HepG2 (cell line): Measurements from ENCODE around the gene PCSK6. TPM values are rescaled to one million over a fixed set of nuclear protein-coding genes. Genes with fewer than 3 reads are reported as not detected.

Experiments used
- CREM ChIP-seq, 2 experiments: sonication (generic) in 1 of 2; formaldehyde crosslinking in 1 of 2; IDR thresholded peaks; 2 replicates each; pipeline versions ENCODE4 v1.4.0 to v1.6.1; 2016 to 2020; ENCODE audit warnings: antibody characterized with exemption in 1 of 2, mild to moderate bottlenecking in 1 of 2, missing genetic modification reagents in 1 of 2
- HNRNPH1 ChIP-seq: fragments of 200-400 bp; formaldehyde crosslinking; optimal IDR thresholded peaks from 2 replicates; pipeline ENCODE3; 2017; ENCODE audit warnings: mild to moderate bottlenecking, low read depth, low read length
- MAZ ChIP-seq, 2 experiments: sonication (generic) in 1 of 2; formaldehyde crosslinking in 1 of 2; IDR thresholded peaks; 2 replicates each; pipeline versions ENCODE4 v1.5.0 to v1.6.1; 2012 to 2020; ENCODE audit warnings: low read depth in 2 of 2, mild to moderate bottlenecking in 2 of 2, borderline replicate concordance in 1 of 2, improper control_type of control experiment in 1 of 2, low read length in 1 of 2, missing genetic modification reagents in 1 of 2, moderate library complexity in 1 of 2
- NCOA2 ChIP-seq: sonication (generic); formaldehyde crosslinking; IDR thresholded peaks from 2 replicates; pipeline ENCODE4 v1.8.0; 2022; ENCODE audit warnings: inconsistent platforms
- NFIC ChIP-seq: IDR thresholded peaks from 2 replicates; pipeline ENCODE4 v1.6.1; 2012; ENCODE audit warnings: mild to moderate bottlenecking, low read length, inconsistent platforms
- NFYC ChIP-seq: IDR thresholded peaks from 2 replicates; pipeline ENCODE4 v1.6.1; 2016; ENCODE audit warnings: missing genetic modification reagents, missing compliant biosample characterization
- NR2F2 ChIP-seq: IDR thresholded peaks from 2 replicates; pipeline ENCODE4 v1.6.1; 2012; ENCODE audit warnings: low read depth, inconsistent platforms, borderline replicate concordance
- PHF21A ChIP-seq: sonication (generic); formaldehyde crosslinking; IDR thresholded peaks from 2 replicates; pipeline ENCODE4 v1.5.0; 2020; ENCODE audit warnings: mild to moderate bottlenecking, missing genetic modification reagents
- PHF8 ChIP-seq: sonication (generic); formaldehyde crosslinking; IDR thresholded peaks from 2 replicates; pipeline ENCODE4 v1.5.0; 2020; ENCODE audit warnings: missing genetic modification reagents
- PITX1 ChIP-seq: sonication (generic); formaldehyde crosslinking; IDR thresholded peaks from 2 replicates; pipeline ENCODE4 v1.5.1; 2020; ENCODE audit warnings: mild to moderate bottlenecking, missing genetic modification reagents
- POLR2A ChIP-seq, 2 experiments: IDR thresholded peaks; 2 replicates each; pipeline ENCODE4 v1.6.1; 2011; ENCODE audit warnings: low read depth in 2 of 2, low read length in 2 of 2, mild to moderate bottlenecking in 1 of 2, moderate library complexity in 1 of 2; ENCODE audit not compliant: insufficient read depth in 1 of 2
- RORA ChIP-seq: sonication (generic); formaldehyde crosslinking; IDR thresholded peaks from 2 replicates; pipeline ENCODE4 v1.5.0; 2020; ENCODE audit warnings: mild to moderate bottlenecking, missing genetic modification reagents, moderate library complexity
- SKI ChIP-seq: fragments of 450-650 bp; IDR thresholded peaks from one replicate; pipeline ENCODE4 v1.6.1; 2018; ENCODE audit warnings: mild to moderate bottlenecking; ENCODE audit not compliant: partially characterized antibody
- SMAD3 ChIP-seq: sonication (generic); formaldehyde crosslinking; IDR thresholded peaks from 2 replicates; pipeline ENCODE4 v1.4.0; 2020; ENCODE audit warnings: missing genetic modification reagents
- SNAPC2 ChIP-seq: sonication (generic); formaldehyde crosslinking; IDR thresholded peaks from 2 replicates; pipeline ENCODE4 v1.8.1; 2022; ENCODE audit warnings: mild to moderate bottlenecking, missing genetic modification reagents
- SRSF1 ChIP-seq: fragments of 200-400 bp; formaldehyde crosslinking; optimal IDR thresholded peaks from 2 replicates; pipeline ENCODE3; 2017; ENCODE audit warnings: mild to moderate bottlenecking, low read depth, low read length, moderate library complexity
- TCF7 ChIP-seq: sonication (generic); IDR thresholded peaks from 2 replicates; pipeline ENCODE4 v1.6.1; 2016; ENCODE audit warnings: antibody characterized with exemption, low read depth
- THYN1 ChIP-seq: sonication (generic); formaldehyde crosslinking; IDR thresholded peaks from 2 replicates; pipeline ENCODE4 v1.8.1; 2023; ENCODE audit warnings: low read depth, mild to moderate bottlenecking, moderate library complexity, missing genetic modification reagents, borderline replicate concordance
- XRCC5 ChIP-seq: fragments of 200-400 bp; formaldehyde crosslinking; optimal IDR thresholded peaks from 2 replicates; pipeline ENCODE3; 2017; ENCODE audit warnings: mild to moderate bottlenecking, low read length
- ZBTB42 ChIP-seq: sonication (generic); formaldehyde crosslinking; IDR thresholded peaks from 2 replicates; pipeline ENCODE4 v1.5.0; 2020; ENCODE audit warnings: mild to moderate bottlenecking, missing genetic modification reagents
- ZNF12 ChIP-seq: sonication (generic); formaldehyde crosslinking; IDR thresholded peaks from 2 replicates; pipeline ENCODE4 v1.5.0; 2020; ENCODE audit warnings: missing genetic modification reagents
- ZNF230 ChIP-seq: sonication (generic); formaldehyde crosslinking; IDR thresholded peaks from 2 replicates; pipeline ENCODE4 v1.4.0; 2020; ENCODE audit warnings: mild to moderate bottlenecking, missing genetic modification reagents
- ZNF232 ChIP-seq: sonication (generic); formaldehyde crosslinking; IDR thresholded peaks from 2 replicates; pipeline ENCODE4 v1.4.0; 2020; ENCODE audit warnings: missing genetic modification reagents, borderline replicate concordance
- ZNF253 ChIP-seq: sonication (generic); formaldehyde crosslinking; IDR thresholded peaks from 2 replicates; pipeline ENCODE4 v1.8.0; 2022; ENCODE audit warnings: mild to moderate bottlenecking, missing genetic modification reagents, borderline replicate concordance
- ZNF296 ChIP-seq: sonication (generic); formaldehyde crosslinking; conservative IDR thresholded peaks from 2 replicates; pipeline ENCODE4 v1.5.0; 2020; ENCODE audit warnings: mild to moderate bottlenecking, missing genetic modification reagents
- ZNF383 ChIP-seq: sonication (generic); formaldehyde crosslinking; IDR thresholded peaks from 2 replicates; pipeline ENCODE4 v1.4.0; 2020; ENCODE audit warnings: missing genetic modification reagents, mild to moderate bottlenecking, borderline replicate concordance
- ZNF605 ChIP-seq: sonication (generic); formaldehyde crosslinking; IDR thresholded peaks from 2 replicates; pipeline ENCODE4 v1.8.0; 2022; ENCODE audit warnings: mild to moderate bottlenecking, missing genetic modification reagents
- polyA plus RNA-seq, 8 experiments: library from polyadenylated mRNA; depleted of rRNA in 3 of 8; stranded (reverse) in 7 of 8; unstranded in 1 of 8; fragments of >200 nt; fragmentation: Illumina TruSeq in 4 of 8; extraction: Trizol in 4 of 8; gene quantifications; 2 replicates each; pipeline versions ENCODE4 v1.2.1 to v1.2.3, GENCODE V29; 2011 to 2016; ENCODE audit warnings: low read depth in 4 of 8, missing spikeins in 1 of 8, mixed read lengths in 1 of 8; ENCODE audit not compliant: insufficient read depth in 1 of 8
- total RNA-seq, 5 experiments: library from RNA; depleted of rRNA; stranded (reverse); fragments of >200 nt; fragmentation: Illumina TruSeq; extraction: Trizol; gene quantifications; 2 replicates each; pipeline ENCODE4 v1.2.3, GENCODE V29; 2016; ENCODE audit warnings: low read depth in 1 of 5
- TF ChIP-seq, protein P1 (sequence below): sonication (generic); formaldehyde crosslinking; IDR thresholded peaks from 2 replicates; pipeline ENCODE4 v1.5.1; 2020; ENCODE audit warnings: missing genetic modification reagents, mild to moderate bottlenecking, borderline replicate concordance

The PCSK6 gene
- total and polyA plus RNA-seq, 2 of the 13 experiments (the other 11 are each of a cell fraction or from before 2014, with no cell fraction given) = 56.5 to 155 TPM

DNA sequence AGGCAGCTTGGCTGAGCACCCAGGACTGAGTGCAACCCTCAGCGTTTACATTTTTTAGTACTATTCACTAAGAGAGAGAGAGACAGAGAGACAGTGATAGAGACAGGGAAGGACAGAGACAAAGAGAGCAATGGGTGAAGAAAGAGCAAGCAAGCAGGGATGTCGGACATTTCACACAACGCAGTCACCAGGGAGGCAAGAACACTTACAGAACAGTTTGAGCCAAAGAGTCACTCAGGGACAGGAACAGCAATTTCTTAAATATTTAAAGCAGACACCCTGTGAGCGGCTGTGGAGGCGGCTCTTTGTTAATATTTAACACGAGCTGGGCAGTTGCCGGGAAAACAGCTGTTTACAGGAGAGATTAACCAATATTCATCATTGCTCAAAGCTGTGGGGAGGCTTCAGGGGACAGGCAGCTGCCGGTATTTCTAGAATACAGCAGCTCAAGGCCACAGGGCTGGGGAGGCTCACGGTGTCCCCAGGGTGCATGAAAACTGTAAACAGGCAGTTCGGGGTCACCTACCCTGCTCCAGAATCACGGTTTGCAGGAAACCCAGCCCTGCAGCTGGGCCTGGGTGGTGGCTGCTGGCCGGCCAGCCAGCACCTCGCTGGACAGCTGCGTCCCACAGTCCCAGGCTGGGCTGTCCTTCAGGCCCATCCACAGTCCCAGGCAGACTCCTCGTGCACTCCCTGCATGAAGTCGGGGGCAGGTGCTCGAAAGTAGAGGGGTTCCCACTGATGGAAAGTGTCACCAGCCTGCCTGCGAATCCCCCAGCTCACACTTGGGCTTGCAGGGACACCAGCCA lies 38.8 kb upstream of the PCSK6 start (continued):
- 0 out of 2 replicates have a peak, but pooled peaks have one; percentile 18 for TF ChIP-seq ZNF296 (CRISPR knock-in tag)
- no peak for TF ChIP-seq ZNF383 (CRISPR knock-in tag)
- TF ChIP-seq POLR2A (IDR thresholded peaks at IDR 0.05; ENCODE audit: insufficient read depth in 1 of 2, low read depth in 2 of 2, low read length in 2 of 2) = peak; percentile 61 to 65; a peak in 3 of 4 replicates
- TF ChIP-seq ZNF253 (CRISPR knock-in tag) = peak; percentile 7; the same call in 1 of the 2 replicates
- peak; percentile 98 for TF ChIP-seq NCOA2 (CRISPR knock-in tag)
- TF ChIP-seq THYN1 = no peak
- TF ChIP-seq ZNF12 (CRISPR knock-in tag) = peak; percentile 28; the same call in 1 of the 2 replicates
- no peak for TF ChIP-seq SRSF1
- TF ChIP-seq SNAPC2 = peak; percentile 4; the same call in 1 of the 2 replicates
- TF ChIP-seq ZBTB42 = 0 out of 2 replicates have a peak, but pooled peaks have one; percentile 56
- peak; percentile 68; the same call in 1 of the 2 replicates for TF ChIP-seq MAZ (IDR thresholded peaks at IDR 0.05; ENCODE audit: borderline replicate concordance, low read depth, low read length)
- peak; percentile 31; the same call in 1 of the 2 replicates for TF ChIP-seq MAZ (CRISPR knock-in tag; IDR thresholded peaks at IDR 0.05; ENCODE audit: low read depth)
- TF ChIP-seq PITX1 (CRISPR knock-in tag) = peak; percentile 96
- peak; percentile 64; the same call in 1 of the 2 replicates for TF ChIP-seq ZNF232 (CRISPR knock-in tag)
- TF ChIP-seq RORA (CRISPR knock-in tag) = no peak
- TF ChIP-seq SMAD3 (CRISPR knock-in tag) = peak; percentile 94
- peak; percentile 59 for TF ChIP-seq PHF8 (CRISPR knock-in tag)
- TF ChIP-seq, protein P1, sequence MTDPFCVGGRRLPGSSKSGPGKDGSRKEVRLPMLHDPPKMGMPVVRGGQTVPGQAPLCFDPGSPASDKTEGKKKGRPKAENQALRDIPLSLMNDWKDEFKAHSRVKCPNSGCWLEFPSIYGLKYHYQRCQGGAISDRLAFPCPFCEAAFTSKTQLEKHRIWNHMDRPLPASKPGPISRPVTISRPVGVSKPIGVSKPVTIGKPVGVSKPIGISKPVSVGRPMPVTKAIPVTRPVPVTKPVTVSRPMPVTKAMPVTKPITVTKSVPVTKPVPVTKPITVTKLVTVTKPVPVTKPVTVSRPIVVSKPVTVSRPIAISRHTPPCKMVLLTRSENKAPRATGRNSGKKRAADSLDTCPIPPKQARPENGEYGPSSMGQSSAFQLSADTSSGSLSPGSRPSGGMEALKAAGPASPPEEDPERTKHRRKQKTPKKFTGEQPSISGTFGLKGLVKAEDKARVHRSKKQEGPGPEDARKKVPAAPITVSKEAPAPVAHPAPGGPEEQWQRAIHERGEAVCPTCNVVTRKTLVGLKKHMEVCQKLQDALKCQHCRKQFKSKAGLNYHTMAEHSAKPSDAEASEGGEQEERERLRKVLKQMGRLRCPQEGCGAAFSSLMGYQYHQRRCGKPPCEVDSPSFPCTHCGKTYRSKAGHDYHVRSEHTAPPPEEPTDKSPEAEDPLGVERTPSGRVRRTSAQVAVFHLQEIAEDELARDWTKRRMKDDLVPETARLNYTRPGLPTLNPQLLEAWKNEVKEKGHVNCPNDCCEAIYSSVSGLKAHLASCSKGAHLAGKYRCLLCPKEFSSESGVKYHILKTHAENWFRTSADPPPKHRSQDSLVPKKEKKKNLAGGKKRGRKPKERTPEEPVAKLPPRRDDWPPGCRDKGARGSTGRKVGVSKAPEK (CRISPR knock-in tag) = 0 out of 2 replicates have a peak, but pooled peaks have one; percentile 27
- TF ChIP-seq SKI = peak; percentile 84
- peak; percentile 76 for TF ChIP-seq TCF7
- TF ChIP-seq CREM (IDR thresholded peaks at IDR 0.05) = peak; percentile 83
- no peak for TF ChIP-seq CREM (CRISPR knock-in tag; IDR thresholded peaks at IDR 0.05)
- TF ChIP-seq NR2F2 = peak; percentile 62; the same call in 1 of the 2 replicates
- peak; percentile 46 for TF ChIP-seq XRCC5
- TF ChIP-seq ZNF605 (CRISPR knock-in tag) = peak; percentile 86
- no peak for TF ChIP-seq HNRNPH1
- peak; percentile 60; the same call in 1 of the 2 replicates for TF ChIP-seq ZNF230 (CRISPR knock-in tag)
- peak; percentile 78; the same call in 1 of the 2 replicates for TF ChIP-seq NFIC
- peak; percentile 32; the same call in 1 of the 2 replicates for TF ChIP-seq NFYC (CRISPR knock-in tag)
- peak; percentile 93 for TF ChIP-seq PHF21A (CRISPR knock-in tag)
